GM10847 (cell line): ENCODE results near the gene C10orf62.

ENCODE experiments used
- POLR2A ChIP-seq: IDR thresholded peaks from 2 replicates; pipeline ENCODE4 v1.6.1; 2011; ENCODE audit not compliant: insufficient read length; ENCODE audit errors: extremely low read depth

C10orf62 gene

GRCh38 chr10:97632949-97633884, 43.7 kb downstream of the C10orf62 start, which contains the start of gene MORN4:
TSS of gene MORN4 (minus strand) at chr10:97633500. CDS start at chr10:97619653, 13,847 bp downstream.
- TF ChIP-seq POLR2A: peak; percentile 42

GRCh38 chr10:97633921-97634320, 44.4 kb downstream of the C10orf62 start:
- no peak for TF ChIP-seq POLR2A

- TF ChIP-seq POLR2A: no peak
Observed at GRCh38 chr10:97635577-97635976, 46.1 kb downstream of the C10orf62 start.

- peak; percentile 38 for TF ChIP-seq POLR2A
Observed at GRCh38 chr10:97640174-97640867, 50.8 kb downstream of the C10orf62 start, which contains the start of gene PI4K2A. TSS of gene PI4K2A (plus strand) at chr10:97640671. CDS start at chr10:97640743, 72 bp downstream.
